ENCODE data around the gene USP25.

USP25 gene

GRCh38 chr21:15874615-15875014 lies 144.8 kb downstream of the USP25 start:
- DNase-seq = no peak

- no peak for DNase-seq
These were observed 145.5 kb downstream of the USP25 start for GRCh38 chr21:15875286-15875685.

DNA sequence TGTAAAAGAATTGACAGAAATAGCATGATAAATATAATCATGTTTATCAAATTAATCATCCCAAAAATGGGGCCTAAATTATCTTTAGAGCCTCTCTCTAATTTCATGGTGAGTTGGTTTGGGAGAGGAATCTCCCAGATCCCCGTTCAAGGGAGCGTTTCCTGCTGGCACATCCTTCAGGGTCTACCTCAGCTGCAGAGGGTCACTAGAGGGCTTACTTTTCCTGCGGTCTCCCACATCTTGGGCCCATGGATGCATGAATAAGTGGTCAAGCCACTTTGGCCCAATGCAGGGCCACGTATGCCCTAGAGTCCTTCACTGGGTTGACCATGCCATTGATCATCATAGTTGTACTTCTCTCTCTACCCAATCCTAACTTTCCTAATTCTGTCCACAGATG lies 164.1 kb downstream of the USP25 start:
- no peak for DNase-seq

DNA sequence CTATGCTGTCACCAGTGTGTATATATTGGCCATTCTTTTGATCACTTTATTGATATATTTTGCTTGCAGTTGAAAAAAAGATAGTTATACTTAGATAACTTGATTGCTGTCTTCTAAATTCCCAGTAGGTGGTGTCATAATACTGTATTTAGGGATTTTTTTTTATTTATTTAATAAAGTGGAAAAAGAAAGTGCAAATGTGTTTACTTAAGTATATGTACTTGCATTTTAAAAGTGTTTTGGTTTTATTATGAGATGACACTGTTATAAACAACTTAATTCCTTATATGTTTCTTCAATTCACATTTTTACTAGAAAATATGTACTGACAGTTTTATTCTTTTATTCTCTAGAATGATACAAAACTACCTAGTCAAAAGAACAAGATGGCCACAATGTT lies 164.8 kb downstream of the USP25 start:
- no peak for DNase-seq

GRCh38 chr21:15895142-15896106 lies 165.6 kb downstream of the USP25 start:
- DNase-seq = no peak

DNA sequence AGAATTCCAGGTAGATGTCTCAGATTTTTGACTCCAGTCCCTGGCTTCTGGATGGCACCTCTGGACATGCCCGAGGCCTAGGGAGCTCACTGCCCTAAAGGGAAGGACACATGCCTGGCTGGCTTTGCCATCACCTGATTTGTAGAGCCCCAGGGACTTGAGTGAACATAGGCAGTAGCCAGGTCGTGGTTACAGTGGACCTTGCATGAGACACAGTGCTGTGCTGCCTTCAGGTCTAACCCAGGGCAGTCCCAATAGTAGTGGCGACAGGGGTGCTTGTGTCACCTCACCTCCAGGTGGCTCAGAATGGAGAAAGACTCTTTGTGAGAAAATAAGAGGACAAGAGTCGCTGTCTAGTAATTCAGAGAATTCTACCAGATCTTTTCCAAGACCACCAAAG lies 166.7 kb downstream of the USP25 start:
- DNase-seq = no peak

- no peak for DNase-seq
These were observed 174.6 kb downstream of the USP25 start for GRCh38 chr21:15904389-15904788.

- no peak for DNase-seq
These were observed 178.4 kb downstream of the USP25 start for GRCh38 chr21:15908187-15908586.

GRCh38 chr21:15928196-15928595 lies 198.4 kb downstream of the USP25 start:
- DNase-seq = no peak

DNA sequence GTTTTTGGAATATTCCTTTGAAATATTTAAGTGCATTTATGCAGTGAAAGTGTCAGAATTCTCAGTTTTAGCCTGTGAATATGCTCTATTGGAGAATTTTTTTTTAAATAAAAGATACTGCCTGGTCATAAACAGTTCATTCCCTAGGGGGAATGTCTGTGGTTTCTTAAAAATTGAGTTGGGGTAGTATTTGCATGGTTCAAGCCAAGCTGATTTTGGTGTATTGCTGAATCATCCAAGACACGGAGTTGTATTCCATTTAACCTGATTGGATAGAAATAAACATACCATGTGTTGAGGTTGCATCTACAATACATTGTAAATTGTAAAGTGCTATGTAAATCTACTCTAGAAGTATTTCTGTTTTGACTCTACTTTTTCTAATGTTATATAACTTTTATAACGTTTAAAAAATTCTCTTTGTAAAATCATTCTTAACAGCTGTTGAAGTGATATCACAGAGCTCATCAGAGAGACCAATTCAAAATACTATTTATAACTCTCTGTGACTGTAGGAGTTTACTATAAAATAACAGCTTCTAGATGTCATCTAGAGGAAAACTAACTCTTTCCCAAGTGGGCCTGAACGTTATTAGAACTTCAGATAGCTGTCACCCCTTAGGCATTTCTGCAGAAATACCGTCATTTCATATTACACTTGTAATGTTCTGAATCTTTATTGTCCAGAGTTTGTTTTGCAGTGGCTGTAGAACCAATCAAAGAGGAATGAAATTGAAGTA lies 199.1 kb downstream of the USP25 start:
- DNase-seq = no peak

DNA sequence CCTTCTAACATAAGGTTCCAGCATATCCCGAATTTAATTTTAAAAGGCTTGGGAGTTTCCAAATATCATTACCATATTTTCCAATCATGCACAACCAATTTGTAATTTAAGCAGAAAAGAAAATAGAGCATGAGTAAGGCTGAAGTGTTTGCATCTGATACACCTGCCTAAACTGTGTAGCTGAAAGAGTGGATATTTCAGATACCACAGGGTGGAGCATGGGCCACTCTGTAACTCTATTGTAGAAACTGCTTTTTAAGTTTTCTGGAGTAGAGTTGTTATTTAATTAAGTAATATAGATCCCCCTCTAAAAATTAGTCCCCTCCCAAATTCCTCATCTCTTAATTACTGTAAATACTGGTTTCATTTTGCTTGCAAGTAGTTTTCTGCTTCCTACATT lies 199.8 kb downstream of the USP25 start:
- DNase-seq = no peak
